GM21526 (cell line): ENCODE measurements around the gene TLE3.

Experiments used
- ATAC-seq: cut with Tn5 transposase; IDR thresholded peaks from one replicate; pipeline ENCODE4 v1.9.1; 2021; ENCODE audit warnings: moderate library complexity; ENCODE audit not compliant: unreplicated experiment, low FRiP score

Gene TLE3

DNA sequence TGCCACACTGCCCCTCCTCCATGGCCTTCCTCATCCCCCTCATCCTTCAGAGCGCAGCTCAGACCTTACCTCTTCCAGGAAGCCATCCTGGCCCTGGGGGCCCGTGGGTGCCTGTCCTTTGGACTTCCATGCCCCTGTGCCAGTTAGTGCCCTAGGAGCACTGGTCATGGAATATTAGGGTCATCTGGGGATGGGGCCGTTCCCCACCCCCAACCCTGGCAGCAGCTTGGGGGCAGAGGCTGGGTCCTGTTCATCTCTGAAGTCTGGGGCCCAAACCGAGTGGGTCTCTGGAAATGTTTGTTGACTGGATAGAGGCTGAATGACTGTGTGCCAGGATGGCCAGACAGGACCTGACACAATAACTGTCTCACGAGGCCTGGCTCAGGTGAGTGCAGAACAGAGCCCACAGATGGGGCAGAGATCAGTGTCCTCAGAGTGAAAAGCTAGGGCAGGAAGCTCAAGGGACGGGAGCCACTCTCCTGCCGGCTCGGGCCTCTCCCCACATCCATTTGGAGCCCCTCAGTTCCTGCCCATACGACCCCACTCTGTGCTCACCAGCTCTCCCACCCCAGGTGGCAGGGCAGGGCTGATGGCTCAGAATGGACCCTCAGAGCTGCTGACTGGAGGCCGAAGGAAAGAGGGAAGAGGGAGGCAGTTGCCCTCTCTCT lies 62.5 kb downstream of the TLE3 start:
- no peak for ATAC-seq

GRCh38 chr15:70034596-70034995 lies 63.1 kb downstream of the TLE3 start:
- ATAC-seq = no peak

GRCh38 chr15:70034141-70034540 lies 63.6 kb downstream of the TLE3 start:
- no peak for ATAC-seq

DNA sequence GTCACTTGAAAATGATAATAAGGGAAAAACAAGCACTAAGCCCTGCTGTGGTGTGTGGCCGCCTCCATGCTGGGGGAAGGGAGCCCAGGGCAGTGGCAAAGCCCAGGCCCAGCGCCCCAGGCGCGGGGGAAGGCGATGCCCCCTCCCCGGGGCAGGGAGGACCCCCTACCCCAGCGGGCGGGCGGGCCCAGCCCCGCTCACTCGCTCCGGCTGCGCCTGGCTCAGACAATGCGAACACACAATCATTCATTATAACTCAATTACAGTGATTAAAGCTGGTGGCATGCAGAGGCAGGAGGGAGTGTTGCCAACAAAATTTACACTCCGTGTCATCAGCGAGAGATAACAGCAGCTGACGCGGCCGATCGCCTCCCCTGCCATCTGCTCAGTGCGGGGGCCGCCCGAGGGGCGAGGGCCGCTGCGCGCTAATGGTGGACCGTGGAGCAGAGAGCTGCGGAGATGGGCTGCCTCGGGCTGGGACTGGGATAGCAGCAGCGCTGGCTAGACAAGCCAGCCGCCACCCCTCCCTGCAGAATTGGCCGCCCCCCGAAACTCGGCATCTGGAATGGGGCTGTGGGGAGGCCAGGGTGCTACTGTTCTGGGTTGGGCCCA lies 64.1 kb downstream of the TLE3 start:
- ATAC-seq = no peak

- no peak for ATAC-seq
Observed at GRCh38 chr15:70033109-70033508, 64.6 kb downstream of the TLE3 start.

DNA sequence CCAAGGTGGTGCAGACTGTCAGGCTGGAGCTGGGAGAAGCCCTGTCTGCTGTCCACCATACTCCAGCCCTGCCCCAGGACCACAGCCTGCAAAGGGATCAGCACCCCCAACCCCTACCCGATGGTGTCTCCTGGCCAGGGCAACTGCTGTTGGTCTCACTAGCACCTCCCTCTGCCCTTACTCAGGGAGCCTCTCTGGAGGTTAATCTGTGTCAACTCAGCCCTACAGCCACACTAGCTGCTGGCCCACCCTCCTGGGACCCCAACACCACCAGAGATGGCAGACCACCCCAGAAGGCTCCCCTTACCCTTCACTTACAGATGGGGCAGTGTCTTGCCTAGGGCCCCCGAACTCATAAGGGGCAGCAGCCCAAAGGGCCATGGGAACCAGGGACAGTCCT lies 65.2 kb downstream of the TLE3 start:
- no peak for ATAC-seq

GRCh38 chr15:70031713-70032112 lies 66.0 kb downstream of the TLE3 start:
- no peak for ATAC-seq

- ATAC-seq = no peak
Observed at GRCh38 chr15:70031261-70031660, 66.5 kb downstream of the TLE3 start.

DNA sequence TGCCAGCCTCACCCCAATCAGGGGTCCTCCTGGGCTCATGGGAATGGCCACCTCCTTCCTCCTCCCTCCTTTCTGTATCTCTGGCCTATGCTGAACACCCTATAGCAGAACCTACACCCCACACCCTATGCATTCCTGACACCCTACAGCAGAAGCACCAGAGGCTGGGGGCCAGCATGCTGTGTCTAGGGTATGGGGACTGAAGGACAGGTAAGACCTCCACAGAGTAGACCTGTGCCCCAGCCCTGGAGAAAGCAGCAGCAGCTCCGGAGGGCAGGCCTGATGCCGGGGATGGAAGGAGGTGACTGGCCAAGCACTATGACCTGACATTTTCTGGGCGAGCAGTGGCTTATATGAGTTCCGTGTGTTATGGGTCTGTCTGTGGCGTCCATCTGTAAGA lies 66.9 kb downstream of the TLE3 start:
- no peak for ATAC-seq

- no peak for ATAC-seq
Observed at GRCh38 chr15:70029297-70029701, 68.4 kb downstream of the TLE3 start.

- ATAC-seq = no peak
Observed at GRCh38 chr15:70027518-70027917, 70.2 kb downstream of the TLE3 start.

- ATAC-seq = no peak
Observed at GRCh38 chr15:70026991-70027390, 70.7 kb downstream of the TLE3 start.

DNA sequence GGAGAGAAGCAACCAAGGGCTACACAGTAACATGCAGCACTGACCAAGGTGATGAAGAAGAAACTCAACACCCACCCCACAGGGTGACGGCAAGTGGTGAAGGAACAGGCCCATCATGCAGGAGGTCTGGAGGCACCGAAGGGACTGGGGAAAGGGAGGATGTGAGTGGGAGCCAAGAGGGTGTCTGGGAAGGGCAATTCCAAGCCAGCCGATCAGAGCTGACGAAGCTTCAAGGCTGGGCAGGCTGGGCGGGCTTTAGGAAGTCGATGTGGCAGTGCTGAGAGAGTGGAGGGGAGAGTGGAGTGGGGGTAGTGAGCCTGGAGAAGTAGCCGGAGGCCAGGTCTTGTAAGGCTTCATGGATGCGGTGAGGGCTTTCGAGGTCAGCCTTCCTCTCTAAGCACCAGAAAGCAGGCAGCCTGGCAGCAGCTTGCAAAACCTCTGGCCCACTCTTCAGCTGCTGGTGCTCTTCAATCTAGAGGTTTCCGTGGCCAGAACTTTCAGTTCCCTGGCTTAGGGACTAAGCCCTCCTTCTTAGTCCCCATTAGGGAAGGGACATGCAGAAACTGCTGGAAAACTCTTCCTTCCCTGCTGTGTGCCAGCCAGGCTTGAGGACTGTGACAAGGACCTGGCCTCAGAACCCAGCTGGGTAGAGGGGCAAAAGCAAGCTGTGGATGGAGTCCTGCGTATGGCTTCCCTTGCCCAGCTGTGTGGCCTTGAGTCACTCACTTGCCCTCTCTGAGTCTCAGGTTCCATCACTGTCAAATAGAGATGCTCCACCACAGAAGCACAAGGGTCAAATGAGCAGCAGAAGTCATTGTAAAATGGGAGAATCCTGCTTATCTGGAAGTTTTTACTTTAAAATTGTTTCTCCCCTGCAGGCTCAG lies 72.1 kb downstream of the TLE3 start:
- ATAC-seq = no peak

DNA sequence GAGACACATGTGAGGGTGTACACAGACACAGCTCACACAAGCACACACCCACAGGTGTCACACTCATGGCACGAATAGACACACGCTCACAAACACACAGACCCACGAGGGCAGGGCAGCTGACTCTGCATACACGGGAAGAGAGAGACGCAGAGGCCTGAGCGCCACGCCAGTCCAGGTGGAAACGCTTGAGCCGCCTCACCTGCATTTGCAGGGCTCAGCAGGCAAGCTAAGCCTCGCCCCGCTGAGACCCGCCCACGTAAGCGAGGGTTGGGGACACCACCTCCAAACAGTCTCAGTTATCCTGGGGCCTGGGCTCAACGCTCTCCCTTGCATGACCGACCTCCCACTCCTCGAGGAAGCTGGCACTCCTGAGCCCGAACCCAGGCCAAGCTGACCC lies 73.2 kb downstream of the TLE3 start:
- no peak for ATAC-seq

DNA sequence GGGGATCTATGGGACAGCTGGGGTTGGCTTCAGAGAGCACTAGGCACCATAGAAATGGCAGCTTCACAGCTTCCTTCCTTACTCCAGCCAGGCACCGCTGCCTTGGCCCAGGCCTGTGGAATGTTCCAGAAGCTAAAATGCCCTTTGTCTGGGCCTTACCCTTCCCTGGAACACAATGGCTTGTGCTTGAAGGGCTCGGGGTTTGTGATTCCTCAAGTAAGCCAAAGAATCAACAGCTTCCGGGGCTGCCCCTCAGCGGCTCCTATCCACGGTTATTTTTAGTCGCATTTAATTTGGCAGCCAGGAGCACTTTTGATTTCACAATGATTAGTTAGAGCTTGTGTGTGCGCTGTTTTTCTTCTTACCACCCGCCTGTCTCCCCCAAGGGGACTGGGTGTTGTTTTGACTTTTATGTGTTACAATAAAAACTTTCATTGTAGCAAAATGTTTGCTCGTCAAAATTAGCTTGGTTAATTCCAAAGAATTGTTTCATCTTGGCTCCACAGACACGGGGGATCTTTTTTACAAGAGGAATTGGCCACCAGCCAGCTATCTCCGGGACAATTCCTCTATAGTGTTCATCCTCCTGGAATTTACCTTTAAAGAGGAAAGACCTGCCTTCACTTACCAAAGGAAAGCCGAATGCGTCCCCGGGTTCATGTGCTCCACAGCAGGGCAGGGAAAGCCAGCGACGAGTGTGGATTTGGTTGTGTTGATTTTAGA lies 73.8 kb downstream of the TLE3 start:
- no peak for ATAC-seq

DNA sequence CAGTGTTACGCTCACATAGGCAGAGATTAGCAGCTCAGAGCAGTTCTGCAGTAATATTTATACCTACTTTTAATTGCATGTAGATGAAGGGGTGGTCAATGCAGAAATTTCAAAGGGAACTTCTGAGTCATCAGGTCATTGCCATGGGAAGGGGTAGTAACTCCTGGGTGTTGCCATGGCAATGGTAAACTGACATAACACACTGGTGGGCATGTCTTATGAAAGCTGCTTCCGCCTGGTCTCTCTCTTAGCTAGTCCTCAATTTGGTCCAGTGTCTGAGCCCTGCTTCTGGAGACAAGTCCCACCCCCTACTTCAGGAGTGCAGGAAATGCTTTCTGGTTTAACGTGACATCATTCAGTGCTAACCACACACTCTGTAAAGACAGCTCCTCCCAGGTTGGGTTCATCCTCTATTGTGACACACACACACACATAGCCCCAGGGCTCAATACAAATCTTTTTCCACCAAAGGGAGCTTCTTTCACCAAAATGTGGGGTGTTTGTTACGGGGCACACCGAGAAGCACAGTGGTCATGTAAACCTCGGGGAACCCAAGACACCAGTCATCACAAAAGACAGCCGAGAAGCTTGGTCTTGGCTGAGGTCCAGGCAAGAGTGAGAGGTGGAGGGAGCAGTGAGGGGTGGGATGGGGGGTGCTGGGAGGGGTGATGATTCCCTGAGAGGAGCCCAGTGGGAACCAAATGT lies 74.5 kb downstream of the TLE3 start:
- ATAC-seq = no peak

GRCh38 chr15:70020229-70020628 lies 77.5 kb downstream of the TLE3 start:
- no peak for ATAC-seq

DNA sequence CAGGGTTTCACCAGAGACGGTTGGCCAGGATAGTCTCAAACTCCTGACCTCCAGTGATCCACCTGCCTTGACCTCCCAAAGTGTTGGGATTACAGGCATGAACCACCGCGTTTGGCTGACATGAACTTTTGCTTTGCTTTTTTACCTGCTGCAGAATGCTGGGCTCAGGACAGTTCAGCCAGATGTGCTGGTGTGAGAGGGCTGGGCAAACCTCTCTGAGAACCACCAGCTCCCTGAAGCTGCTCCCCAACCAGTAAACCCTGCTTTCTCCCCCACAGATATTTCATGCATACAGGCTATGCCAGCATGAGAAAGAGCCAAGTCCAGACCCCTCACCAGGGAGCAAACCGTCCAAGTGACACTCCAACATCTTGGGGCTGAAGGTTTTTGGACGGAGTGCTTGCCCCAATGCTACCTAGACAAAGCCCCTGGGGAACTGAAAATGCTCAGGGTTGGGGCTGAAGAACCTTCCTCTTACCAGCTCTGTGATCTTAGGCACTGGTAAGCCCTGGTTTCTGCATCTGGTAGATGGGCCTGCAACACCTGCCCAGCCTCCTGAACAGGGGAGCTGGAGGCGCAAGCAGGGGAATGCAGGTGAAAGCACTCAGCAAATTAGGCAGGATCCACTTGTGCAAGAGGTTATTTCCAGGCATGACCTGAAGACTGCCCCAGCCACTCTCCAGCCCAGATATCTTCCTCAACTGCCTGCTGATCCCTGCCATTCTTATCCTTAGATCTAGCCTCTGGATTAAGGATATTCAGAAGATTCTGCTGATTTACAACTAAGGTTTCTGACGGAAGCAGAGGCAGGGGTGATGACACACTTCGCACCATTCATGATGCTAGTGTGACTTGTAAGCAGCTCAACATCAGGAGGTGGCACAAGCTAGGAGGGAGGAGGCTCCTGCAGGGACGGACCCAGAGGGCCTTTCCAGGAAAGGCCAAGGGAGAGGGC lies 78.8 kb downstream of the TLE3 start:
- ATAC-seq = no peak

DNA sequence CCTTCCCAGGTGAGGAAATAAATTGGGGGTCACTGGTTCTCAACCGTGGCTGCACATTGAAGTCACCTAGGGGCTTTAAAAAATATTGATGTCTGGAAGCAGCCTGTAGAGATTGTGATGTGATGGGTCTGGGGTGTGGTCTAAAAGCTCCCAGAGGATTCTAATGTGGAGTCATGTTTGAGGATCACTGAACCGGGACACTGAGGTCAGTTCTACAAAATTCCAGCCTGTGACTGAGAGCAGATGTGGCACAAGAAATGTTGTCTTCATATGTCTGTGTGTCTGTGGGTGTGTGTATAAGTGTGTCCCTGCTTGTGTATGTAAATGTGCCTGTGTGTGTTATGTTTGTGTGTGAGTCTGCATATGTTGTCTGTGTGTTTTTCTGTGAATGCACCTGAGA lies 79.9 kb downstream of the TLE3 start:
- ATAC-seq = no peak
